ENCODE measurements around the gene LIN54.
"Not testable (repeated sequence)": the region's sequence is repeated elsewhere in the genome, so short reads cannot be mapped to it uniquely, and the experiment has no call there.

The LIN54 gene

DNA sequence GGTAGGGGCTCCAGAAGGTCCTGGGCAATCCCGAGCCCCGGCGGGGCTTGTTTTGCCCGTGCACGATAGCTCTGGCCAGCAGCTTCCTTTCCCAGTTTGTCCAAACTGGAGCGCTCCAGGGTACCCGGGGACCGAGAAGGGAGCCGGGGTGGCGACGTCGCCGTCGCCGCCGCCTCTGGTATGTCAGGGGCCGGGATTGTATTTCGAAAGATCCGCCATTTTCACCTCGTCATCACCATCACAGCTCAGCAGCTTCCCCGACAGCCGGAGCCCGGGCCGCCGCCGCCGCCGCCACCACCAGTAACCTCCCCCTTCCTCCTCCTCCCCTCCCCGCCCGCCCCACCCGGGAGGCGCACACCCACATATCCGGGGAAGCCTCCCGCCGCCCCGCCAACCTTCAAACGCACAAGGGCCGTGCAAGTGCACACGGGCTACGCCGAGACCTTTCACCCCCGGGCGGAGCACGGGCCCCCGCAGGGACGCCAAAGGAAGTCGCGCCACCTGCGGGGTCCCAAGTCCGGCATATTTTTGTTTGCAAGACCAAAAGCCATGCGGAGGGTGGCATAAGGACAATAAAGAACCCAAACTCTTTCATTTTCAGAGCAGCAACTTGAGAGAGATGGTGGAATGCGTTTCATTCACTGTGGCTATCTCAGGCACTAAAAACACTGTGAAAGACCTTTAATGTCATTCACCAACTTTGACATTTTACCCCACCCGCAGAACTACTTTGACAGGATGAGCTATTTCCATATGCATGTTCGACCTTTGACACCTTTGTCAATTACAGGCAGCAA lies at the start of gene LIN54:
TSS of gene LIN54 (minus strand) at position 302 of the 797 bp plus-strand sequence. CDS start 25,979 bp downstream, outside the sequence.
- DNase-seq: peak; percentile 71

DNA sequence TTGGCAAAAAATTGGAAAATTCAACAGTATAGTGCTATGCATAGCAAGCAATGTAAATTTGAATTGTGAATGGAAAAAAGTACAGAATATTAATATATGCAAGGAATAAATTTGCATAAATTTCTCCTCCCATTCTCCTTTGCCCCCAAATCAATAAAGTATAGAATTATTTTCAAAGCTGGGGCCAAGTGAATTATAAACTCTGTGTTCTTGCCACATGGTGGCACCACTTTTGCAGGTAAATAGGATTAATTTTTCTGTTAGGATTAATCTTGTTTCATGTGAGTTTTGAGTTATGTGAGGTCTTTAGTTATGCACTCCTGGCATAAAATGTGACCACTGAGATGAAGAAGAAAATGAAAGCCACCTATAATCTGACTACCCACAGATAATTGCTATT lies 44.3 kb upstream of the LIN54 start:
- no peak for DNase-seq

- DNase-seq: not testable (repeated sequence)
These were observed 38.2 kb upstream of the LIN54 start for GRCh38 chr4:83048781-83049180.

DNA sequence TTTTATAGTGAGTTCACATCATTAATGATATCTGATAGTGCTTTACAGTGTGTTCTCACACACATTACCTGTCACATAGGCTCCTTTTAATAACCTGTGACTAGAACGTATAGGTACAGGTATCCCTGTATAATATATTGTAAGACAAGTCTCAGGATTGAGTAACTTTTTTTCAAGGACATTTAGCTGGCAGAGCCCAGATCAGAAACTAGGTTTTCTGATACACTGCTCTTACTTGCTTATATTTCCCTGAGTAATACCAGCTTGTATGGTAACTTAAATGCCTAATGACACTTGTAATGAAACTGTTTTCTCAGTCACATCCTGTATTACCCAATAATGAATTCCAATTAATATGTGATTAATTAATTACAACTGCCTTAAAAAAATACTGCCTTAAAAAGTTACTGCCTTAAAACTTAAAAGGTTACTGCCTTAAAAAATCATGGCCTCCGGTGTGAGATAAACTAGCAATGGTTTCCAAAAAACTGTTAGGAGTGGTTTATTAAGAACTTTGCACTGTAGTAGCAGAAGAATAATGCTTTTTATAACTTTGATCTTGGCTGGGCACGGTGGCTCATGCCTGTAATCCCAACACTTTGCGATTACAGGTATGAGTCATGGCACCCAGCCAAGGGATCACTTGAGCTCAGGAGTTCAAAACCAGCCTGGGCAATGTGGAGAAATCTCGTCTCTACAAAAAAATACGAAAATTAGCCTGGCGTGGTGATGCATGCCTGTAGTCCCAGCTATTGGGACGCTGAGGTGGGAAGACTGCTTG lies 36.3 kb upstream of the LIN54 start:
- DNase-seq: no peak

DNA sequence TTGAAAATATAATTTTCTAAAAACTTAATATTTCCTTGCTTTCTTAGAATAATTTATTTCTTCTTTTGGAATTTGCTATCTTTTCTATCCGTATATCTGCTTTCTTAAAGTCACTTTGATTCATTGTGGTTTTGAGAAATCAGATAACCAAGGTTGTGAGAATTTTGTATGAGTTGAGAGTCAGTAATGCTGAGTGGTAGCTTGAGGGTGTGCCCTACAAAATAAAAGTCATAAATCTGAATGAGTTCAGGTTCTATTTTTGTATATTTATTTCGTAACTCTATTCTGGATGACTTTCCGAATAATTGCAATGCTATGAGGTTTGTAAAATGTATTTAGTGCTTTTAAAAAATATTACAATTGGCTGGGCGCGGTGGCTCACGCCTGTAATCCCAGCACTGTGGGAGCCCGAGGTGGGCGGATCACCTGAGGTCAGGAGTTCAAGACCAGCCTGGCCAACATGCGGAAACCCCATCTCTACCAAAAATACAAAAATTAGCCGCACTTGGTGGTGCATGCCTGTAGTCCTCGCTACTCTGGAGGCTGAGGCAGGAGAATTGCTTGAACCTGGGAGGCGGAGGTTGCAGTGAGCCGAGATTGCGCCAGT lies 33.3 kb upstream of the LIN54 start:
- no peak for DNase-seq

GRCh38 chr4:83043157-83043556 lies 32.5 kb upstream of the LIN54 start:
- DNase-seq: not testable (repeated sequence)

DNA sequence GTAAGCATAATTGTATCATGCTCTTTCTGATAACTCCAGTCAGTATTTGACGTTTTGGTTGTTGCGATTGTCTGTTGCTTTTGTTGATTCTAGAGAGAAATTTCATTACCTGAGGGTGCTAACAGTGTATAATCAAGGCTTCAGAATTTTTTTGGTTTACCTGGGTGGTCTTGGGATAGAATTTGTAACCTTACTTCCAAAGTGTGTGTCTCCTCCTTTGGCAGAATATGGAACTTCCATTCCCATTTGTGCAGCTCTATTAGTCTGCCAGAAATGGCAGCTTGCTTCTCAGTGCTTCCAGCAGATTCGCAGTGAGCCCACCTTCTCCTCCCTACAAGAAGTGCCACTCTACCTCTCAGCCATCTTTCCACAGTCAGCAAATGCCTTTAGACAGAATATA lies 29.6 kb upstream of the LIN54 start:
- DNase-seq: no peak

DNA sequence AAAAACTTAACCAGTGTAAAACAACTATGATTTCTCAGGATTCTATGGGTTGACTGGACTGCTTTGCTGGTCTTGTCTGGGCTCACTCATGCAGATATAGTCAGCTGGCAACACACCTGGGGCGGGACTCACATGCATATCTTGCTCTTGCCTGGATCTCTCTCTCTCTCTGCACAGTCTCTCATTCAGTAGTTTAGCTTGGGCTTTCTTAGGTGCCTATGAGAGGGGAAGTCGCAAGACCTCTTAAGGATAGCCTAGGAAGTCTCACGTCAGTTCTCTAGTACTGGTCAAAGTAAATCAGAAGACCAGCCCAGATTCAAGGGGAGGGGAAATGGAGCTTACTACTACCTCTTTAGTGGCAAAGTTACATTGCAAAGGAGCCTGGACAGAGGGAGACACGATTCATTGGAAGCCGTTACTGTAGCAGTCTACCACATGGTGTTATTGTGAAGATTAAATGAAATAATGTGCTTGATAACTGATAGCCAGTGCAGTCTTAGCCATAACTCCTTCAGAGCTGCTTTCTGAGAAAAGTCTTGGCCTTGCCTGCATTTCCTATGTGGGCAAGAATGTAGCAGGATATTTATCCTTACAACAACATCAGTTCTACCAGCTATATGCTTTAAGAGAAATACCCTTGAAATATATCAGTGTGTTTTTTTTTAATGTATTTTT lies 26.5 kb upstream of the LIN54 start:
- no peak for DNase-seq

GRCh38 chr4:83034630-83035494 lies 24.2 kb upstream of the LIN54 start, which contains the start of gene COPS4:
Gene COPS4, plus strand, starts transcription at chr4:83035183. Its CDS starts 42 bp downstream, at chr4:83035225.
- DNase-seq: peak; percentile 100

GRCh38 chr4:83029688-83030087 lies 19.1 kb upstream of the LIN54 start:
- no peak for DNase-seq

DNA sequence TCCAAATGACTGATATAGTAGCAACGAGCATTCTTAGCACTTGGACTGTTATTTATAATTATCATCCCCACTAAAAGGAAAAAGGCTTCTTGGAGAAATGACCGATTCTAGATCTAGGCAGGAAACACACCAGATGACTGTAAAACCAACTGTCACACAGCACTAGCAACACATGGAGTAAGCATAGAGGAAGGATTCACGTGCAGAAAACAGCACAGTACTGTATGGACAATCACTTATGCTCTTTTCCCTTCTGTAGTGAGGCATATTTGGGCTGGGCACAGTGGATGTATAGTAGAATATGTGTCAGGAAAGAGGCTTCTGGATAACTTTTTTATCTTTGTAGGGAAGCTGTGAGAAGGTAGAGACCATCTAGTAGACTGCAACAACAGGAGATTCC lies 18.4 kb upstream of the LIN54 start:
- no peak for DNase-seq

GRCh38 chr4:83025563-83025962 lies 14.9 kb upstream of the LIN54 start:
- DNase-seq: no peak

DNA sequence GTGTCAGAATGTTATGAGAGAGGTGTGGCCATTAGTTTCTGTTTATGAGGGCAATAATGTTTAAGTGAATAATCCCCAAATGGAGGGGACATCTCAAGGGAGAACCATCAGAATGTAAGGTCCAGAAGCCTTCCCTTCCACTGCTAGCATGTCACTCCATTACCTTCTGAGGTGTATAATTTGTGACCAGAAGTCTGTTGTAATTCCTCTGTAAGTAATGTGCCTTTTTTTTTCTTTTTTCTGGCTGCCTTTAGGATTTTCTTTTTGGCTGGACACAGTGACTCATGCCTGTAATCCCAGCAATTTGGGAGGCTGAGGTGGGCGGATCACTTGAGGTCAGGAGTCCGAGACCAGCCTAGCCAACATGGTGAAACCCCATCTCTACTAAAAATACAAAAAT lies 13.6 kb upstream of the LIN54 start:
- no peak for DNase-seq

GRCh38 chr4:83023599-83023998 lies 13.0 kb upstream of the LIN54 start:
- not testable (repeated sequence) for DNase-seq

DNA sequence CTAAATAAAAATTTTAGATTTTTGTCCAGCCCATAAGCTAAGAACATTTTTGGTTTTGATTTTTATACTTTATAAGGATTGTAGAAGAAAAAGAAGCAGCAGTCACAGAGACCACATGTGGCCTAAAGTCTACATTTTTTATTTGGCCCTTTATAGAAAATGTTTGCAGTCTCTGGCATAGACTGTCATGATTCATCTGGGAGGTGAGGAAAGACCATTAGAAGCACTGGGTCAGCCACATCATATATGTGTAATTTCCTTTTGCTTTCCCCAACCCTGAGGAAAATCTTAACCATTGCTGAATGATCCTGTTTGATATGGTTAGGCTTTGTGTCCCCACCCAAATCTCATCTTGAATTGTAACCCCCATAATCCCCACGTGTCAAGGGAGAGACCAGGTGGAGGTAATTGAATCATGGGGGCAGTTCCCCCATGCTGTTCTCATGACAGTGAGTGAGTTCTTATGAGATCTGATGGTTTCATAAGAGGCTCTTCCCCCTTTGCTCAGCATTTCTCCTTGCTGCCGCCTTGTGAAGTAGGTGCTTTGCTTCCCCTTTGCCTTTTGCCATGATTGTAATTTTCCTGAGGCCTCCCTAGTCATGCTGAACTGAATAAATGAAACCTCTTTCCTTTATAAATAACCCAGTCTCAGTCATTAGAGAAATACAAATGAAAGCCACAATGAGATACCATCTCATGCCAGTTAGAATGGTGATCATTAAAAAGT lies 12.3 kb upstream of the LIN54 start:
- no peak for DNase-seq

- DNase-seq: no peak
These were observed 9.3 kb upstream of the LIN54 start for GRCh38 chr4:83019794-83020494.

DNA sequence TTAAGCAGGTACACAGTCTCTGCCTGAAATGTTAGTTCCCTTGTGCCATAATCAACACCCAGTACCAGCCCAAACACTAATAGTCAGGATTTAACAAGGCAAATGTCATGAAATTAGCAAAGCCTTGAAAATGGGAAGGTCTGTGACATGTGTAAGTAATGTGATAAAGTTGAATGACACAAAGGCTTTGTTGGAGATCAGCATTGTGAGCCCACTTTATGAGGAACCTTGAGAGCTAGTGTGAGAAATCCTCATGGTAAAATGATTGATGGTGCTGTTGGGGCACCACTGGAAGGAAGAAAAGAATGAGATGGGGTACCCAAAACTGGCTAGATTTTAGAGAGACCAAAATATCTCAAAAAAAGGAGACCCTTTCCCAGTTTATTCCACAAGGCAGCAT lies 3.3 kb upstream of the LIN54 start:
- DNase-seq: no peak

GRCh38 chr4:83013420-83013867 lies 2.8 kb upstream of the LIN54 start:
- no peak for DNase-seq

DNA sequence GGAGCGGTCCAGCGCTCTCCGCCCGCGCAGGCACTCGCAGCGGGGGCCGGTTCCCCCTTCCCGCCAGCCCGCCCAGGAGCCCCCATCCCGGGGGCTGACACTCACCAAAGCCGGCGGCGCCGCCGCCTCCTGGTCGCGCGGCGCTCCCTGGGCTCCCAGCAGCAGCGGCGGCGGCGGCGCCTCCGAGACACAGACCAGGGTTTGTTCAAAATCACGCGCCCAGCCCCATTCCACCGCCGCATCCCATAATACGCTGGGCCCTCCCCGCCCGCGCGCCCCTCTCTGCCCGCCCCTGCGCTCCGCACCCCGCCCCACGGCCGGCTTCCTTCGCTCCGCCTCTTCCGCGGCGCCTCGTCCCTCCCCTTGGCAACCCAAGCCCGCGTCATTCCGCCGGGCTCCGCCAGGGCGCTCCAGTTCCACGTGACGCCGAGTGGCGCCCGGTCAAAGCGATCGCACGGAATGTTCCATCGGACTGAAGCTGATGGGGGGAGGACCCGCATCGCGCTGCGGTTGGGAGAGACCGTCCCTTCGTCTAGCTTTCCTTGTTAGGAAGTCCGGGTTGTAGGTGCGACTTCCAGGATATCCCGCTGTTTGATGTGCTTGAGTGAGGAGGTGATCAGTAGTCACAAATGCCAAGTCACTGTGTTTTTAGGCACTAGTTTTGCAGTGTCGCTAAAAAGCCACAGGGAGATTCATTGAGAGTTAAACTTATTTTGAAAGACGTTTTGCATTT lies 2.2 kb upstream of the LIN54 start:
- peak; percentile 99 for DNase-seq

GRCh38 chr4:83012200-83012686 lies 1.6 kb upstream of the LIN54 start:
- peak; percentile 41 for DNase-seq

Data from COR-L47 (cell line).